ENCODE measurements around the gene GAS2L2. TPM values are rescaled to one million over a fixed set of nuclear protein-coding genes. Genes with fewer than 3 reads are reported as not detected.

The GAS2L2 gene
- total RNA-seq, 1 donor from 2014 or later = 0.27 TPM

DNA sequence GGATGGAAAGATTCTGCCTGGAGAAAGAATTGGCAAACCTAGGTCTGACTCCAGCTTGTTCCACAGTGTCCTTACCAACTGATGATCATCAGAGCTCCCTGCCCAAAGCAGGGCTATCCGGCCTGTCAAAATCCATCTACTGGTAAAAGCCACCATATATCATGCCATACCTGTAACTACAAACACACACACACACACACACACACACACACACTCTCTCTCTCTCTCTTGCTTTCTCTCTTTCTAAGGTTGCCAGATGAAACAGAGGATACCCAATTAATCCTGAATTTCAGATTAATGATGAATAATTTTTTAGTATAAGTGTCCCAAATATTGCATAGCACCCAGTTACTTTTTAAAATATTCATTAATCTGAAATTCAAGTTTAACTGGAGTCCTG lies 43.9 kb upstream of the GAS2L2 start:
- no peak for DNase-seq
- TF ChIP-seq, protein P1, sequence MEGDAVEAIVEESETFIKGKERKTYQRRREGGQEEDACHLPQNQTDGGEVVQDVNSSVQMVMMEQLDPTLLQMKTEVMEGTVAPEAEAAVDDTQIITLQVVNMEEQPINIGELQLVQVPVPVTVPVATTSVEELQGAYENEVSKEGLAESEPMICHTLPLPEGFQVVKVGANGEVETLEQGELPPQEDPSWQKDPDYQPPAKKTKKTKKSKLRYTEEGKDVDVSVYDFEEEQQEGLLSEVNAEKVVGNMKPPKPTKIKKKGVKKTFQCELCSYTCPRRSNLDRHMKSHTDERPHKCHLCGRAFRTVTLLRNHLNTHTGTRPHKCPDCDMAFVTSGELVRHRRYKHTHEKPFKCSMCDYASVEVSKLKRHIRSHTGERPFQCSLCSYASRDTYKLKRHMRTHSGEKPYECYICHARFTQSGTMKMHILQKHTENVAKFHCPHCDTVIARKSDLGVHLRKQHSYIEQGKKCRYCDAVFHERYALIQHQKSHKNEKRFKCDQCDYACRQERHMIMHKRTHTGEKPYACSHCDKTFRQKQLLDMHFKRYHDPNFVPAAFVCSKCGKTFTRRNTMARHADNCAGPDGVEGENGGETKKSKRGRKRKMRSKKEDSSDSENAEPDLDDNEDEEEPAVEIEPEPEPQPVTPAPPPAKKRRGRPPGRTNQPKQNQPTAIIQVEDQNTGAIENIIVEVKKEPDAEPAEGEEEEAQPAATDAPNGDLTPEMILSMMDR (IDR thresholded peaks at IDR 0.05; ENCODE audit: partially characterized antibody, unreplicated experiment) = no peak
- Mint-ChIP-seq H3K4me1 (ENCODE audit: low read depth, unreplicated experiment) (peaks cover 10% of the 10 kb centered on the region), H3K4me3 (ENCODE audit: unreplicated experiment) (no peak overlapping the region), H3K27me3 (ENCODE audit: unreplicated experiment) (peaks cover 28% of the 10 kb centered on the region), H3K36me3 (ENCODE audit: unreplicated experiment) (peaks cover 7% of the 10 kb centered on the region), H3K9me3 (ENCODE audit: unreplicated experiment) (no peaks in the 10 kb centered on the region), H3K27ac (ENCODE audit: unreplicated experiment) (no peak overlapping the region)

GRCh38 chr17:35795871-35796265 lies 42.8 kb upstream of the GAS2L2 start:
- H3K27ac Mint-ChIP-seq (ENCODE audit: unreplicated experiment) = no peak overlapping the region
- TF ChIP-seq, protein P1 (IDR thresholded peaks at IDR 0.05; ENCODE audit: partially characterized antibody, unreplicated experiment) = no peak
- H3K27me3 Mint-ChIP-seq (ENCODE audit: unreplicated experiment) = peaks cover 30% of the 10 kb centered on the region
- peaks cover 7% of the 10 kb centered on the region for H3K36me3 Mint-ChIP-seq (ENCODE audit: unreplicated experiment)
- no peaks in the 10 kb centered on the region for H3K9me3 Mint-ChIP-seq (ENCODE audit: unreplicated experiment)
- peaks cover 3% of the 10 kb centered on the region for H3K4me1 Mint-ChIP-seq (ENCODE audit: low read depth, unreplicated experiment)
- peak overlapping the region; percentile 75 for H3K4me3 Mint-ChIP-seq (ENCODE audit: unreplicated experiment)
- no peak for DNase-seq

DNA sequence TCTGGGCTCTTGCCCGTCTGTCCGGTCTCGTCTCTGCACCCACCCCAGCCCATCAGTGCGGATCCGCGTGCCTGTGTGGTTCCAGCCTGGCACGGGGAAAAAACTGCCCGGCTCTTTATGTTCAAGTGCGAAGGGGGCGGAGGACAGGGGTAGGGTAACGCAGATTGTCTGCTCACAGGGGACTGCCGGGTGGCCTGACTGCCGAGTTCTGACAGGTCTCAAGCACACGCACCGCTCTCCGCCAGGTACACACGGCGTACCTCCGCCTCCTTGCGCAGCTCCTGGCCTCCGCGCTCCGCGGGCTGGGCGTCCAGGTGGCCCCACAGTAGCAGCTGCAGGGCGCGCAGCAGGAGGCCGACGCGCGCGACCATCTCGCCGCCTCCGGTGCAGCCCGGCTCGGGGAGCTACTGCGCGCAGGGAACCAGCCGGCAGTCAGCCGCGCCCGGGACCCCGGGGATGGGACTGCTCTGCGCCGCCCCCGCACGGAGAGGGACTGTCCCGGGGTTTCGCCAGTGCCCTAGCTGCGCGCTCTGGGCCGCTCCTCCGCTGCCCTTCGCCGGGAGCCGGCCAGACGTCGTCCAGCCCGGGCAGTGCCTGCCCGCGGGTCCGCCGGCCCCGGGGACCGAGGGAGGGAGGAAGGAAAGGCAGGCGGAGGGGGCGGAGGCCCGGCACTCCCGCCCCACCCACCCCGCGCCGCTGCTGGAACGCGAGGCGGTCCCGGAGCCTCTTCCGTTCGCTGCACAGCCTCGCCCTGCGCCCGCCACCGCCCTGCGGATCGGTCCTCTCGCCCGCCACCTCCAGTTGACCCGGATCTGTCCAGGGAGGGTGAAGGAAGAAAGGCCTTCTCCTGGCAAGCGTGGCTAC lies 42.2 kb upstream of the GAS2L2 start, which contains the start of gene MMP28:
TSS of gene MMP28 (minus strand) at position 635 of the 864 bp plus-strand sequence. CDS start at position 371, 264 bp downstream.
- peak; percentile 66 for DNase-seq
- TF ChIP-seq, protein P1 (IDR thresholded peaks at IDR 0.05; ENCODE audit: partially characterized antibody, unreplicated experiment) = no peak
- H3K27me3 Mint-ChIP-seq (ENCODE audit: unreplicated experiment) = peaks cover 30% of the 10 kb centered on the region
- peak within 1 kb of the TSS; percentile 75 for H3K4me3 Mint-ChIP-seq (ENCODE audit: unreplicated experiment)
- no peaks in the 10 kb centered on the region for H3K9me3 Mint-ChIP-seq (ENCODE audit: unreplicated experiment)
- H3K4me1 Mint-ChIP-seq (ENCODE audit: low read depth, unreplicated experiment) = peaks cover 2% of the 10 kb centered on the region
- no peak within 1 kb of the TSS for H3K27ac Mint-ChIP-seq (ENCODE audit: unreplicated experiment)
- peaks cover 7% of the 10 kb centered on the region for H3K36me3 Mint-ChIP-seq (ENCODE audit: unreplicated experiment)

DNA sequence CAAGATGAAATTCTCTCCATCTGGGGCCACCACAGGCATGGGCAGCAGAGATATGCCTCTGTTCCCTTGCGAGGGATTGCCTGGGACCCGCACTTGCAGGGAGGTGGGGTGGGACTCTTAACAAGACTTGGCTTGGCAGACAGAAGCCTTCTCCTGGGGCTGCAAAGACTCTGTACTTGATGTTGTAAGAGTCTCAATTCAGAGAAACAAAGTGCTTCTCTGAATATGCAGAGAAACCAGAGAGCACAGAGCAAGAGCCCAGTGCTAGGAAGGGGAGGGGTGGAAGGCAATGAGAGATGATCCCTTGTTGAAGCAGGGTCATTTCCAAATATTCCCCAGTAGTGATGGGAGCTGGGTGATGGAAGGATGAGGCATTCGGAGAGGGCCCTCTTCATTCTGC lies 40.2 kb upstream of the GAS2L2 start:
- no peak overlapping the region for H3K27ac Mint-ChIP-seq (ENCODE audit: unreplicated experiment)
- H3K4me3 Mint-ChIP-seq (ENCODE audit: unreplicated experiment) = peak overlapping the region; percentile 23
- DNase-seq = no peak
- peaks cover 30% of the 10 kb centered on the region for H3K27me3 Mint-ChIP-seq (ENCODE audit: unreplicated experiment)
- H3K36me3 Mint-ChIP-seq (ENCODE audit: unreplicated experiment) = peaks cover 7% of the 10 kb centered on the region
- TF ChIP-seq, protein P1 (IDR thresholded peaks at IDR 0.05; ENCODE audit: partially characterized antibody, unreplicated experiment) = no peak
- H3K9me3 Mint-ChIP-seq (ENCODE audit: unreplicated experiment) = no peaks in the 10 kb centered on the region
- H3K4me1 Mint-ChIP-seq (ENCODE audit: low read depth, unreplicated experiment) = no peaks in the 10 kb centered on the region

All from glutamatergic neuron (in vitro differentiated cells).